Renal cortex interstitium (tissue), 11 donors: ENCODE measurements around the gene CSNK2A1. TPM values are rescaled to one million over a fixed set of nuclear protein-coding genes. Genes with fewer than 3 reads are reported as not detected.
A peak's percentile ranks its signal among the peaks of the same experiment; 100 is the strongest.

ENCODE experiments used
- DNase-seq, 11 donors: peaks; one replicate each; pipeline ENCODE4 v3.0.0-alpha.2; 2013; ENCODE audit warnings: low read depth in 9 of 11, low spot score in 4 of 11; ENCODE audit errors: extremely low read depth in 1 of 11
- polyA plus RNA-seq, 3 donors: library from polyadenylated mRNA; unstranded; fragments of 120-200 nt; gene quantifications; one replicate each; pipeline ENCODE4 v1.2.1, GENCODE V29; 2013; ENCODE audit not compliant: insufficient read length in 3 of 3

The CSNK2A1 gene
- polyA plus RNA-seq, 3 donors = 131 to 154 (median 143) TPM

- DNase-seq = no peak
These were observed 649 bp upstream of the CSNK2A1 start for GRCh38 chr20:544153-544725.

GRCh38 chr20:542777-543368 lies 717 bp downstream of the CSNK2A1 start:
- DNase-seq = peak in 5 of 11 donors; percentile 12 to 24 (median 20)

GRCh38 chr20:540391-541201 lies 3.0 kb downstream of the CSNK2A1 start:
- no peak for DNase-seq

GRCh38 chr20:539848-540247 lies 3.7 kb downstream of the CSNK2A1 start:
- no peak for DNase-seq

- DNase-seq = no peak
These were observed 4.4 kb downstream of the CSNK2A1 start for GRCh38 chr20:539191-539590.

- no peak for DNase-seq
These were observed 5.6 kb downstream of the CSNK2A1 start for GRCh38 chr20:537983-538382.

- no peak for DNase-seq
These were observed 7.1 kb downstream of the CSNK2A1 start for GRCh38 chr20:536426-537010.

- no peak for DNase-seq
These were observed 7.6 kb downstream of the CSNK2A1 start for GRCh38 chr20:535958-536357.

- no peak for DNase-seq
These were observed 10.1 kb downstream of the CSNK2A1 start for GRCh38 chr20:533526-533925.

- DNase-seq = no peak
These were observed 11.1 kb downstream of the CSNK2A1 start for GRCh38 chr20:532530-532929.

GRCh38 chr20:531608-532007 lies 12.0 kb downstream of the CSNK2A1 start:
- DNase-seq = peak in 1 of 11 donors; percentile 20

- DNase-seq = no peak
These were observed 13.3 kb downstream of the CSNK2A1 start for GRCh38 chr20:530321-530720.

GRCh38 chr20:528923-529604 lies 14.5 kb downstream of the CSNK2A1 start:
- DNase-seq = no peak

GRCh38 chr20:527571-527886 lies 16.1 kb downstream of the CSNK2A1 start:
- no peak for DNase-seq

- DNase-seq = no peak
These were observed 21.7 kb downstream of the CSNK2A1 start for GRCh38 chr20:521860-522259.

- DNase-seq = no peak
These were observed 23.6 kb downstream of the CSNK2A1 start for GRCh38 chr20:519999-520398.

GRCh38 chr20:517221-517620 lies 26.4 kb downstream of the CSNK2A1 start:
- no peak for DNase-seq

- DNase-seq = no peak
These were observed 26.8 kb downstream of the CSNK2A1 start for GRCh38 chr20:516799-517198.

- no peak for DNase-seq
These were observed 27.9 kb downstream of the CSNK2A1 start for GRCh38 chr20:515696-516095.

- no peak for DNase-seq
These were observed 30.2 kb downstream of the CSNK2A1 start for GRCh38 chr20:513429-513828.
